KOPT-K1 (cell line): ENCODE measurements around the gene ISLR.

Experiments used
- H3K27ac ChIP-seq: fragments of 200-600 bp; sonication (generic); 2 replicates; pipeline ENCODE4 v1.5.1; 2016; ENCODE audit warnings: antibody characterized with exemption, mild to moderate bottlenecking, low read depth, low read length; ENCODE audit not compliant: poor library complexity, severe bottlenecking
- H3K36me3 ChIP-seq: fragments of 200-600 bp; sonication (generic); 2 replicates; pipeline ENCODE4 v1.5.1; 2017; ENCODE audit warnings: antibody characterized with exemption, mild to moderate bottlenecking, low read length, moderate library complexity; ENCODE audit not compliant: insufficient read depth
- H3K9me3 ChIP-seq: fragments of 200-600 bp; sonication (generic); 2 replicates; pipeline ENCODE4 v1.5.1; 2017; ENCODE audit warnings: antibody characterized with exemption, low read length, mild to moderate bottlenecking; ENCODE audit not compliant: insufficient read depth, poor library complexity, severe bottlenecking

Gene ISLR, protein sequence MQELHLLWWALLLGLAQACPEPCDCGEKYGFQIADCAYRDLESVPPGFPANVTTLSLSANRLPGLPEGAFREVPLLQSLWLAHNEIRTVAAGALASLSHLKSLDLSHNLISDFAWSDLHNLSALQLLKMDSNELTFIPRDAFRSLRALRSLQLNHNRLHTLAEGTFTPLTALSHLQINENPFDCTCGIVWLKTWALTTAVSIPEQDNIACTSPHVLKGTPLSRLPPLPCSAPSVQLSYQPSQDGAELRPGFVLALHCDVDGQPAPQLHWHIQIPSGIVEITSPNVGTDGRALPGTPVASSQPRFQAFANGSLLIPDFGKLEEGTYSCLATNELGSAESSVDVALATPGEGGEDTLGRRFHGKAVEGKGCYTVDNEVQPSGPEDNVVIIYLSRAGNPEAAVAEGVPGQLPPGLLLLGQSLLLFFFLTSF

GRCh38 chr15:74173380-74174218 is at the start of gene ISLR:
TSS of gene ISLR (plus strand) at chr15:74173710. CDS start at chr15:74174859, 1,149 bp downstream.
- Histone ChIP-seq H3K27ac (no peak within 1 kb of the TSS), H3K9me3 (no peaks in the 10 kb centered on the region), H3K36me3 (no peaks in the 10 kb centered on the region)

- Histone ChIP-seq H3K36me3 (no peaks in the 10 kb centered on the region), H3K27ac (no peak overlapping the region), H3K9me3 (no peaks in the 10 kb centered on the region)
Measured at GRCh38 chr15:74124196-74124595, 49.3 kb upstream of the ISLR start.

DNA sequence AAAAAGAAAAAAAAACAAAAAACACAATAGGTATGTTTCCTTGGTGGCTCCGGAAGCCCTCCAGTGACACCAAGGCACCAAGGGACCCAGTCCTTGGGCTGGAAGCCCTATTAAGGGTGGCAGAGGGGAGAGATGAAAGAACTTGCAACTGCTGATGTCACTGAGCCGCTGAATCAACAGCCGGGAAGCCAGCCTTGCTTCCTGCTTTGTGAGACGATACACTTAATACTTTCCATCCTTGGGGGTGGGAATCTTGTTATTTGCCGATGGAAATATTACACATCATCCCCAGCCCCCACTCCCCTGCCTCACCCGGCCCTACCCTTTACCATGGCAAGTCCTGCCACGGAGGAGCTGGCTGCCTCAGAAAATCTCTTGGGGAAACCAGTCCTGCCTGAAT is 48.8 kb upstream of the ISLR start:
- no peaks in the 10 kb centered on the region for H3K9me3 ChIP-seq
- no peaks in the 10 kb centered on the region for H3K36me3 ChIP-seq
- no peak overlapping the region for H3K27ac ChIP-seq

DNA sequence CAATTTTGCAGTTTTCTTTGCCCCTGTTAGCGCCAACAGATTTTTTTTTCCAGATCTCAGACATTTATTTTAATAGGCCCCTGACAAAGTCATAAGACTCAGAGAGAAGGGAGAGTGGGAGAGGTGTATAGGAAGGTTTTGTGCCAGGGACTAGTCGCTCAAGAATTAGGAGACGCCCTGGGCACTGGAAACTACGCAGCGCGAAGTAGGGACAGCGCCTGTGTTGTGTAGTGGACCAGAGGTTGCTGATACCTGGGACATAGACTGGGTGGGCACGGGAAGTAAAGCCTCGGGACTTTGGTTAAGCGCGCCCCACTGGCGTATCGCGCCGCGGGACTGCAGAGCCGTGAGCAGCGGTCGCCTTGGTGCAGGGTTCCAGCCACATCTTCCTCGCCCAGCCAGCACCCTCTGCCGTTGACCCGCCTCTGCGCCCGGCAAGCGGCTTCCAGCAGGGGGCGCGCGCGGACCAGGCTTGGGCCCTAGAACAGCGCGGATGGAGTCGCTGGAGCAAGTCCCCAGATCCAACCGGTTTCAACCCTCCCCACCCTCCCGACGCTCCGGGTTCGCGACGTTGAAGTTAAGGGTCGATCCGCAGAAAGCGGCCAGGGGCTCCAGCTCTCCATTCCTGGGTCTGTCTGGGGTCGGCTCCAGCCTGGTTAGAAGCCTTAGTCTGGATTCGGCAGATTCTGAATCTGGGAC is 46.1 kb upstream of the ISLR start:
- H3K9me3 ChIP-seq = no peaks in the 10 kb centered on the region
- no peaks in the 10 kb centered on the region for H3K36me3 ChIP-seq
- H3K27ac ChIP-seq = no peak overlapping the region

DNA sequence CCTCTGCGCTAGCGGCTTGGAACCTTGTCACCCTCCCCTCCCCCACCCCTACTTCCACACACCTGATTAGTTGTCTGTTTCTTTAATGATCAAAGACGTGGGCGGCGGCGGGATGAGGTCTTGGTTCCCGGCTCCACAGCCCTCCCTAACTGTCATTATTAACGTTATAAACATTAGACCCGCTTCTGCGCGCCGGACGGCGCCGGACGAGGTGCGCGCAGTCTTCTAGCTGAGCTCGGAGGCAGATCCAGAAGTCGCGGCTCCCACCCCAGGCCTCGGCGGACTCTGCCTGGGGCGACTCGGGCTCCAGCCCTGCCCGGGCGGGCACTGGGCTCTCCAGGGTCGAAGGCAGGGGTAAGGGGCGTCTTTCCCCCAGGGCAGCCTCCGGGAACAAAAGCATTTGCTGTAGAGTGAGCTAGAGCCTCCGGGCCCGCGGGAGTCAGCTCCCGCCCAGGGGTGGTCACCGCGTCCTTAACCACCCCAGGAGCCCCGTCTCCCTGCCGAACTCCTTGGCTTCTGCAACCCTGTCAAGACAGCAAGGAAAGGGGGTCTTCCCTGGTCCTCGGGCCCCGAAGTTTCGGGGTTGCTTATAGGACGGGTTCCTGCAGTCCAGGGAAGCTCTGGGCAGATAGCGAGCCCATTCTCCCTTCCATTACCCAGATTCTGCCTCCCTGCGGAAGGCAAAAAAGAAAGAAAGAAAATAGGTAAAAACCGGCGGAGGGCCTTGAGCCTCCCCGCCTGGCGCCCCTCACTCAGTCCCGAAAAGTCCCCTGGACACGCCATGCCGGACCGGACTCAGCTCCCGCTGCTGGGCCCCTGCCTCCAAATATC is 45.3 kb upstream of the ISLR start:
- no peaks in the 10 kb centered on the region for H3K9me3 ChIP-seq
- H3K36me3 ChIP-seq = no peaks in the 10 kb centered on the region
- H3K27ac ChIP-seq = no peak overlapping the region

GRCh38 chr15:74128785-74129585 is 44.5 kb upstream of the ISLR start:
- H3K9me3 ChIP-seq = no peaks in the 10 kb centered on the region
- H3K27ac ChIP-seq = no peak overlapping the region
- H3K36me3 ChIP-seq = no peaks in the 10 kb centered on the region

DNA sequence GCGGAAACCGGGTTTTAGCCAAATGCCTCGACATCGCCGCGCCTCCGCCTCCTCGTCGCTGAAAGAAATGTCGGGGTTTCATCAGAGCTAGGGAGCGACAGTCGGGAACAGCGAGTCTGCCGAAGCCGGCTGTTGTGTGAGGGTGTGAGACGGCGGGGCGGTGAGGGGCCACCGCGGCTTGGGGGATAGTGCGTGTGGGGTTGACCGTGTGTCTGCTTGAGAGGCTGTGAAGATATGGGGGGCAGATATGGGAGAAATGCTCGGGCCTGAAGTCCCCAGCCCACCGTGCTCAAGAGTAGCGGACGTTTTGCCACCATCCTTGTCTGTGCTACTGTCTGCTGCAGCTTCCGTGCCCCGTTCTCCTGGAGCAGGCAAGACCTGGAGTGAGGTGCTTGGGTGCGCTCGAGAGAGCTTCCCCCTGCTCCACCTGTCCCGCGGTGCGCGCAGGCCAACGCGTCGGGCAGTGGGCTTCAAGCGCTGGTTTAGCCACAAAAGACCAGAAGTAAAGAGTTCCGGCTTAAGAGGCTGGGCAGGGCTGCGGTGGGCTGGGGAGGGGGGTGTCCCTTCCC is 43.8 kb upstream of the ISLR start:
- H3K9me3 ChIP-seq = peaks cover 3% of the 10 kb centered on the region
- H3K36me3 ChIP-seq = no peaks in the 10 kb centered on the region
- no peak overlapping the region for H3K27ac ChIP-seq

DNA sequence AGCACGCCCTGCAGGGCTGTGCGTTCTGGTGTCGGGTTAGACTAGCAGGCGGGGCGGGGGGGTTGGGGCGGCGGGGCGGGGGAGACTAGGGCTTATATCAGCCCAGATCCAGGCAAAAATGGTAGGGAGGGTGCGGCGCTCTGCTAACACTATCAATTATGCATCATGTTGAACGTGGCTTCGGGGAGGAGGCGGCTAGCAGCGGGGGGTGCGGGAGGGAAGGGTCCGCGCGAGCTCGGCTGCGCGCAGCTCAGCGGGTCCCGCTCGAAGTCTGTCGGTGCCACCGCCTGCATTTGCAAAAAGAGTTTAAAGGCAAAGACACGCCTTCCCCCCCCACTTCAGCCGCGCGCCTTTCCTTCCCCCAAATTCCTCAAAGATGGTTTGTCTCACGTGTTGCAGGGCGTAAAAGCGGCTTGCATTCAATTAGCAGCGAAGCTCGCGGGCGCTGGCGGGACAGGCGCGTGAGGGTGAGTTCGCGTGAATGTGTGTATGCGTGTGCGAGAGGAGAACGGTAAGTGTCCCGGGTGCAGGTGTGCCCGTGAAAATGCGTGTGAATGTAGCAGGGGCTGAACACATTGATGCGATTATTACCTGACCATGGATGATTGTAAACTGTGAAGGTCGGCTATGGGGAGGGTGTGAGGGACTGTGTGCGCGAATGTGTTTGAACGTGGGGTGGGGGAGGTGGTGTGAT is 43.2 kb upstream of the ISLR start, which contains the start of gene ISLR2:
TSS of gene ISLR2 (plus strand) at position 432 of the 694 bp plus-strand sequence. CDS start 2,169 bp downstream, outside the sequence.
- Histone ChIP-seq H3K36me3 (no peaks in the 10 kb centered on the region), H3K27ac (no peak within 1 kb of the TSS), H3K9me3 (peaks cover 9% of the 10 kb centered on the region)

GRCh38 chr15:74130849-74131627 is 42.5 kb upstream of the ISLR start:
- no peaks in the 10 kb centered on the region for H3K36me3 ChIP-seq
- H3K9me3 ChIP-seq = peaks cover 9% of the 10 kb centered on the region
- H3K27ac ChIP-seq = no peak overlapping the region

- peaks cover 9% of the 10 kb centered on the region for H3K9me3 ChIP-seq
Measured at GRCh38 chr15:74131628-74132413, 41.7 kb upstream of the ISLR start.

DNA sequence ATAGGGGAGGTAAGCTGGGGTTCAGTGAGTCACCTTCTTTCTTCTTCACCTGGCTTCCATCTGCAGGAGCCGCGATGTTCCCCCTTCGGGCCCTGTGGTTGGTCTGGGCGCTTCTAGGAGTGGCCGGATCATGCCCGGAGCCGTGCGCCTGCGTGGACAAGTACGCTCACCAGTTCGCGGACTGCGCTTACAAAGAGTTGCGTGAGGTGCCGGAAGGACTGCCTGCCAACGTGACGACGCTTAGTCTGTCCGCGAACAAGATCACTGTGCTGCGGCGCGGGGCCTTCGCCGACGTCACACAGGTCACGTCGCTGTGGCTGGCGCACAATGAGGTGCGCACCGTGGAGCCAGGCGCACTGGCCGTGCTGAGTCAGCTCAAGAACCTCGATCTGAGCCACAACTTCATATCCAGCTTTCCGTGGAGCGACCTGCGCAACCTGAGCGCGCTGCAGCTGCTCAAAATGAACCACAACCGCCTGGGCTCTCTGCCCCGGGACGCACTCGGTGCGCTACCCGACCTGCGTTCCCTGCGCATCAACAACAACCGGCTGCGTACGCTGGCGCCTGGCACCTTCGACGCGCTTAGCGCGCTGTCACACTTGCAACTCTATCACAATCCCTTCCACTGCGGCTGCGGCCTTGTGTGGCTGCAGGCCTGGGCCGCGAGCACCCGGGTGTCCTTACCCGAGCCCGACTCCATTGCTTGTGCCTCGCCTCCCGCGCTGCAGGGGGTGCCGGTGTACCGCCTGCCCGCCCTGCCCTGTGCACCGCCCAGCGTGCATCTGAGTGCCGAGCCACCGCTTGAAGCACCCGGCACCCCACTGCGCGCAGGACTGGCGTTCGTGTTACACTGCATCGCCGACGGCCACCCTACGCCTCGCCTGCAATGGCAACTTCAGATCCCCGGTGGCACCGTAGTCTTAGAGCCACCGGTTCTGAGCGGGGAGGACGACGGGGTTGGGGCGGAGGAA is 40.5 kb upstream of the ISLR start:
- H3K36me3 ChIP-seq = no peaks in the 10 kb centered on the region
- peaks cover 9% of the 10 kb centered on the region for H3K9me3 ChIP-seq
- no peak overlapping the region for H3K27ac ChIP-seq

More at GRCh38 chr15:74131628-74132413, 41.7 kb upstream of the ISLR start:
- Histone ChIP-seq H3K36me3 (no peaks in the 10 kb centered on the region), H3K27ac (no peak overlapping the region)
